ENCODE results near the gene GIPC3.
"Not testable (repeated sequence)": the region's sequence is repeated elsewhere in the genome, so short reads cannot be mapped to it uniquely, and the experiment has no call there.

The GIPC3 gene

GRCh38 chr19:3575949-3576673 lies 9.2 kb upstream of the GIPC3 start:
- in situ Hi-C loops (cut with MboI; ENCODE audit: low sequenced_read_pairs), result no loop called here

GRCh38 chr19:3576696-3577443 lies 8.4 kb upstream of the GIPC3 start:
- in situ Hi-C loops (cut with MboI; ENCODE audit: low sequenced_read_pairs), result no loop called here

GRCh38 chr19:3577723-3578344 lies 7.4 kb upstream of the GIPC3 start:
- in situ Hi-C loops (cut with MboI; ENCODE audit: low sequenced_read_pairs), result no loop called here

GRCh38 chr19:3578390-3578789 lies 6.9 kb upstream of the GIPC3 start:
- in situ Hi-C loops (cut with MboI; ENCODE audit: low sequenced_read_pairs), result no loop called here

- in situ Hi-C loops (cut with MboI; ENCODE audit: low sequenced_read_pairs), result no loop called here
These were observed 4.9 kb upstream of the GIPC3 start for GRCh38 chr19:3580156-3580934.

- in situ Hi-C loops (cut with MboI; ENCODE audit: low sequenced_read_pairs), result not testable (repeated sequence)
These were observed 3.5 kb upstream of the GIPC3 start for GRCh38 chr19:3581792-3582191.

- in situ Hi-C loops (cut with MboI; ENCODE audit: low sequenced_read_pairs), result not testable (repeated sequence)
These were observed 1.1 kb upstream of the GIPC3 start for GRCh38 chr19:3584036-3584802.

- in situ Hi-C loops (cut with MboI; ENCODE audit: low sequenced_read_pairs), result no loop called here
These were observed 899 bp downstream of the GIPC3 start for GRCh38 chr19:3586127-3586626.

GRCh38 chr19:3586707-3587346 lies 1.5 kb downstream of the GIPC3 start:
- in situ Hi-C loops (cut with MboI; ENCODE audit: low sequenced_read_pairs), result no loop called here

GRCh38 chr19:3589439-3589838 lies 4.2 kb downstream of the GIPC3 start:
- in situ Hi-C loops (cut with MboI; ENCODE audit: low sequenced_read_pairs), result no loop called here

- in situ Hi-C loops (cut with MboI; ENCODE audit: low sequenced_read_pairs), result no loop called here
These were observed 4.7 kb downstream of the GIPC3 start for GRCh38 chr19:3589949-3590348.

GRCh38 chr19:3590991-3591659 lies 5.8 kb downstream of the GIPC3 start:
- in situ Hi-C loops (cut with MboI; ENCODE audit: low sequenced_read_pairs), result no loop called here

GRCh38 chr19:3591876-3592613 lies 6.8 kb downstream of the GIPC3 start:
- in situ Hi-C loops (cut with MboI; ENCODE audit: low sequenced_read_pairs), result no loop called here

GRCh38 chr19:3593156-3593555 lies 7.9 kb downstream of the GIPC3 start:
- in situ Hi-C loops (cut with MboI; ENCODE audit: low sequenced_read_pairs), result no loop called here

- in situ Hi-C loops (cut with MboI; ENCODE audit: low sequenced_read_pairs), result no loop called here
These were observed 10.3 kb downstream of the GIPC3 start for GRCh38 chr19:3595521-3596061.

- in situ Hi-C loops (cut with MboI; ENCODE audit: low sequenced_read_pairs), result no loop called here
These were observed 14.5 kb downstream of the GIPC3 start for GRCh38 chr19:3599776-3600187.

GRCh38 chr19:3601021-3601420 lies 15.7 kb downstream of the GIPC3 start:
- in situ Hi-C loops (cut with MboI; ENCODE audit: low sequenced_read_pairs), result no loop called here

GRCh38 chr19:3603121-3603811 lies 18.0 kb downstream of the GIPC3 start:
- in situ Hi-C loops (cut with MboI; ENCODE audit: low sequenced_read_pairs), result no loop called here
